Measurements from ENCODE around the gene RNF34. TPM values are rescaled to one million over a fixed set of nuclear protein-coding genes. Genes with fewer than 3 reads are reported as not detected.

Gene RNF34
- total RNA-seq, 1 experiment from 2014 or later = 66.4 TPM

GRCh38 chr12:121465921-121466793 is 66.2 kb downstream of the RNF34 start:
- Histone ChIP-seq H3K56ac (ENCODE audit: insufficient read length, low read depth, low read length) (no peak overlapping the region), H3K27me3 (ENCODE audit: insufficient read depth, low read length) (no peaks in the 10 kb centered on the region), H3K79me2 (ENCODE audit: insufficient read depth, low read length) (peaks cover 12% of the 10 kb centered on the region; the same call in 1 of the 2 replicates), H3K23me2 (ENCODE audit: insufficient read length, low read depth, low read length, poor library complexity, severe bottlenecking) (peaks cover 7% of the 10 kb centered on the region), H3K79me1 (ENCODE audit: insufficient read depth, low read depth, low read length, poor library complexity, severe bottlenecking) (peaks cover 17% of the 10 kb centered on the region), H3K23ac (ENCODE audit: insufficient read length, low read depth, low read length) (no peak overlapping the region), H3T11ph (ENCODE audit: low read length) (no peak overlapping the region), H2BK120ac (ENCODE audit: low read depth, low read length, poor library complexity, severe bottlenecking) (no peak overlapping the region), H2AK5ac (ENCODE audit: insufficient read length, low read length) (no peak overlapping the region), H3K9ac (ENCODE audit: extremely low read depth, insufficient read length, low read length) (peak overlapping the region; percentile 48), H2BK20ac (ENCODE audit: low read depth, low read length, poor library complexity, severe bottlenecking) (no peak overlapping the region), H2BK5ac (ENCODE audit: insufficient read length, low read length) (no peak overlapping the region), H4K20me1 (ENCODE audit: control insufficient read depth, insufficient read depth, insufficient read length) (no peaks in the 10 kb centered on the region), H3K14ac (ENCODE audit: insufficient read depth, low read length) (0 out of 2 replicates have a peak overlapping the region, but pooled peaks have one; percentile 61), H4K5ac (ENCODE audit: insufficient read length, low read depth, low read length) (no peak overlapping the region), H2AFZ (ENCODE audit: low read length) (no peak overlapping the region), H4K8ac (replicated peaks; ENCODE audit: insufficient read length, low read depth, low read length) (no peak overlapping the region), H3K4me1 (ENCODE audit: insufficient read depth, low read length) (peaks cover 5% of the 10 kb centered on the region; the same call in 1 of the 2 replicates), H3K4me2 (ENCODE audit: insufficient read depth, insufficient read length, low read length) (peak overlapping the region; percentile 45), H4K91ac (ENCODE audit: insufficient read length, low read depth, low read length) (no peak overlapping the region), H2BK15ac (ENCODE audit: low read depth, low read length) (no peak overlapping the region), H2BK12ac (ENCODE audit: insufficient read length, low read depth, low read length) (no peak overlapping the region), H3K9me3 (ENCODE audit: control insufficient read depth, low read depth, low read length) (no peaks in the 10 kb centered on the region), H3K27ac (ENCODE audit: insufficient read length, low read depth, low read length) (no peak overlapping the region), H3K18ac (ENCODE audit: insufficient read length, low read depth, low read length) (no peak overlapping the region), H3K4ac (ENCODE audit: low read depth, low read length) (no peak overlapping the region)
- H3K4me3 Mint-ChIP-seq = peak overlapping the region; percentile 81 to 90
- H3K27me3 Mint-ChIP-seq (ENCODE audit: low read depth) = peaks cover 9% of the 10 kb centered on the region
- TF ChIP-seq CTCF (conservative IDR thresholded peaks at IDR 0.05) = no peak
- WGBS (ENCODE audit: extremely low coverage, insufficient read length, low lambda C conversion rate) = no CpG with 5 or more reads among the region's 70 CpGs
- no peak overlapping the region for H3K27ac Mint-ChIP-seq
- H3K9me3 Mint-ChIP-seq = peaks cover 0 to 2% of the 10 kb centered on the region in 2 experiments; a peak in 1 of 5 replicates
- no peak for DNase-seq
- peaks cover 24 to 26% of the 10 kb centered on the region in 2 experiments for H3K4me1 Mint-ChIP-seq
- peaks cover 3 to 8% (median 6%) of the 10 kb centered on the region in 3 experiments; a peak in 6 of 7 replicates for H3K36me3 Mint-ChIP-seq (ENCODE audit: insufficient read depth in 1 of 3, low read depth in 3 of 3)

Data from H9 (cell line).